ENCODE results near the gene CYB5R4. TPM values are rescaled to one million over a fixed set of nuclear protein-coding genes. Genes with fewer than 3 reads are reported as not detected.
A peak's percentile ranks its signal among the peaks of the same experiment; 100 is the strongest.
"Not testable (repeated sequence)": the region's sequence is repeated elsewhere in the genome, so short reads cannot be mapped to it uniquely, and the experiment has no call there.

Gene CYB5R4
- total and polyA plus RNA-seq, 10 donors: 10.0 to 50.7 (median 25.8) TPM

- intact Hi-C loops (cut with DNase I; ENCODE audit: low total_unique reads): no loop called here
- H3K36me3 ChIP-seq: peaks cover 0 to 21% (median 0%) of the 10 kb centered on the region in 6 donors
- H3K9me3 ChIP-seq: peaks cover 4 to 53% (median 46%) of the 10 kb centered on the region in 8 donors
- no peaks in the 10 kb centered on the region for H3K4me1 ChIP-seq
- WGBS, 5 donors: 95 to 98% (median 96%) methylated on average over 4 of the region's 4 CpGs
- no peak for TF ChIP-seq POLR2AphosphoS5 (IDR thresholded peaks at IDR 0.05)
- TF ChIP-seq POLR2A (IDR thresholded peaks at IDR 0.05): no peak
- TF ChIP-seq CTCF (IDR thresholded peaks at IDR 0.05 in 8 of 11, conservative IDR thresholded peaks at IDR 0.05 in 3 of 11): no peak
- H3K27ac ChIP-seq: no peak overlapping the region
- H3K4me3 ChIP-seq: no peak overlapping the region
- no peaks in the 10 kb centered on the region for H3K27me3 ChIP-seq (replicated peaks in 1 of 7)
- DNase-seq: no peak
Observed at GRCh38 chr6:83904395-83904794, 44.9 kb downstream of the CYB5R4 start.

- peaks cover 4 to 52% (median 45%) of the 10 kb centered on the region in 8 donors for H3K9me3 ChIP-seq
- H3K27me3 ChIP-seq (replicated peaks in 1 of 7): no peaks in the 10 kb centered on the region
- H3K36me3 ChIP-seq: peaks cover 0 to 30% (median 0%) of the 10 kb centered on the region in 6 donors
- TF ChIP-seq POLR2A (IDR thresholded peaks at IDR 0.05) (no peak), CTCF (IDR thresholded peaks at IDR 0.05 in 8 of 11, conservative IDR thresholded peaks at IDR 0.05 in 3 of 11) (no peak), POLR2AphosphoS5 (IDR thresholded peaks at IDR 0.05) (no peak)
- intact Hi-C loops (cut with DNase I; ENCODE audit: low total_unique reads): no loop called here
- H3K27ac ChIP-seq: no peak overlapping the region
- no peaks in the 10 kb centered on the region for H3K4me1 ChIP-seq
- peak; percentile 59 for DNase-seq
- WGBS, 5 donors: 89 to 100% (median 97%) methylated on average over 4 of the region's 4 CpGs; no CpG with 5 or more reads in 1 of the 5 donors
- no peak overlapping the region for H3K4me3 ChIP-seq
Observed at GRCh38 chr6:83905648-83906047, 46.2 kb downstream of the CYB5R4 start.

- H3K4me1 ChIP-seq; H3K4me3 ChIP-seq; H3K27ac ChIP-seq; DNase-seq; H3K27me3 ChIP-seq (replicated peaks in 1 of 7); intact Hi-C loops (cut with DNase I; ENCODE audit: low total_unique reads): not testable (repeated sequence)
- Histone ChIP-seq H3K9me3 (peaks cover 0 to 31% (median 25%) of the 10 kb centered on the region in 8 donors), H3K36me3 (peaks cover 0 to 44% (median 0%) of the 10 kb centered on the region in 6 donors)
- 58 to 74% (median 67%) methylated on average over 5 of the region's 5 CpGs for WGBS, 5 donors
Observed at GRCh38 chr6:83907623-83908390, 48.3 kb downstream of the CYB5R4 start.

GRCh38 chr6:83908813-83909212 is 49.3 kb downstream of the CYB5R4 start:
- Histone ChIP-seq H3K9me3 (peaks cover 0 to 21% (median 14%) of the 10 kb centered on the region in 8 donors), H3K27me3 (replicated peaks in 1 of 7) (no peaks in the 10 kb centered on the region), H3K36me3 (peaks cover 0 to 44% (median 0%) of the 10 kb centered on the region in 6 donors), H3K4me1 (no peaks in the 10 kb centered on the region), H3K27ac (no peak overlapping the region), H3K4me3 (no peak overlapping the region)
- intact Hi-C loops (cut with DNase I; ENCODE audit: low total_unique reads): no loop called here
- DNase-seq: no peak
- TF ChIP-seq CTCF (IDR thresholded peaks at IDR 0.05 in 8 of 11, conservative IDR thresholded peaks at IDR 0.05 in 3 of 11) (no peak), POLR2A (IDR thresholded peaks at IDR 0.05) (no peak), POLR2AphosphoS5 (IDR thresholded peaks at IDR 0.05) (no peak)
- WGBS, 5 donors: 92 to 95% (median 92%) methylated on average over 2 of the region's 2 CpGs
